SK-N-SH treated with all-trans-retinoic acid at 6 μM for 48 hours (cell line): ENCODE data around the gene SORCS2.

Experiments used
- ATAC-seq: fragments of 200-7000 bp; cut with Tn5 transposase; 3 replicates; pipeline ENCODE4 v1.9.1; 2020; ENCODE audit warnings: mild to moderate bottlenecking, moderate library complexity
- ARNTL ChIP-seq: fragments of 450-650 bp; formaldehyde crosslinking; IDR thresholded peaks from 2 replicates; pipeline ENCODE4 v1.5.0; 2020; ENCODE audit warnings: low read depth, mild to moderate bottlenecking, moderate library complexity, borderline replicate concordance
- BACH2 ChIP-seq: fragments of 250-450 bp; sonication (Bioruptor Pico); IDR thresholded peaks from 2 replicates; pipeline ENCODE4 v1.9.0; 2021; ENCODE audit warnings: mild to moderate bottlenecking, borderline replicate concordance
- CREB5 ChIP-seq: fragments of 250-450 bp; sonication (Bioruptor Pico); IDR thresholded peaks from 2 replicates; pipeline ENCODE4 v1.5.1; 2020; ENCODE audit warnings: low read depth, mild to moderate bottlenecking, moderate library complexity
- CSDC2 ChIP-seq: fragments of 250-450 bp; sonication (Bioruptor Pico); IDR thresholded peaks from 2 replicates; pipeline ENCODE4 v1.5.0; 2020; ENCODE audit warnings: mild to moderate bottlenecking, moderate library complexity
- CSRNP3 ChIP-seq: fragments of 250-450 bp; sonication (Bioruptor Pico); IDR thresholded peaks from 2 replicates; pipeline ENCODE4 v1.5.1; 2021; ENCODE audit warnings: mild to moderate bottlenecking, moderate library complexity
- GLIS3 ChIP-seq: fragments of 250-450 bp; sonication (Bioruptor Pico); IDR thresholded peaks from 2 replicates; pipeline ENCODE4 v1.5.0; 2020; ENCODE audit warnings: mild to moderate bottlenecking, moderate library complexity
- OSR1 ChIP-seq: fragments of 250-450 bp; sonication (Bioruptor Pico); IDR thresholded peaks from 2 replicates; pipeline ENCODE4 v1.8.0; 2022; ENCODE audit warnings: moderate library complexity, mild to moderate bottlenecking, inconsistent platforms
- PATZ1 ChIP-seq: fragments of 250-450 bp; sonication (Bioruptor Pico); IDR thresholded peaks from 2 replicates; pipeline ENCODE4 v1.8.0; 2020; ENCODE audit warnings: mild to moderate bottlenecking, moderate library complexity, borderline replicate concordance
- POU6F1 ChIP-seq: fragments of 250-450 bp; sonication (Bioruptor Pico); IDR thresholded peaks from 2 replicates; pipeline ENCODE4 v1.8.0; 2021; ENCODE audit warnings: low read depth, mild to moderate bottlenecking, moderate library complexity, borderline replicate concordance
- PPARA ChIP-seq: fragments of 250-450 bp; sonication (Bioruptor Pico); IDR thresholded peaks from 2 replicates; pipeline ENCODE4 v1.5.0; 2020; ENCODE audit warnings: mild to moderate bottlenecking, borderline replicate concordance
- RARB ChIP-seq: fragments of 250-450 bp; sonication (Bioruptor Pico); IDR thresholded peaks from 2 replicates; pipeline ENCODE4 v1.8.0; 2021; ENCODE audit warnings: mild to moderate bottlenecking, moderate library complexity
- SNAI2 ChIP-seq: fragments of 250-450 bp; sonication (Bioruptor Pico); IDR thresholded peaks from 2 replicates; pipeline ENCODE4 v1.5.0; 2020; ENCODE audit warnings: mild to moderate bottlenecking, moderate library complexity
- TCF4 ChIP-seq: fragments of 250-450 bp; sonication (Bioruptor Pico); IDR thresholded peaks from 2 replicates; pipeline ENCODE4 v1.8.0; 2021; ENCODE audit warnings: mild to moderate bottlenecking, moderate library complexity, borderline replicate concordance
- TSHZ2 ChIP-seq: fragments of 250-450 bp; sonication (Bioruptor Pico); IDR thresholded peaks from 2 replicates; pipeline ENCODE4 v1.5.0; 2020; ENCODE audit warnings: mild to moderate bottlenecking, moderate library complexity
- ZC3H10 ChIP-seq: fragments of 250-450 bp; sonication (Bioruptor Pico); IDR thresholded peaks from 2 replicates; pipeline ENCODE4 v1.5.1; 2021; ENCODE audit warnings: mild to moderate bottlenecking, moderate library complexity
- ZFP3 ChIP-seq: fragments of 250-450 bp; sonication (Bioruptor Pico); IDR thresholded peaks from 2 replicates; pipeline ENCODE4 v1.5.0; 2020; ENCODE audit warnings: mild to moderate bottlenecking, moderate library complexity
- ZFP30 ChIP-seq: fragments of 450-650 bp; formaldehyde crosslinking; IDR thresholded peaks from 2 replicates; pipeline ENCODE4 v1.5.0; 2022; ENCODE audit warnings: mild to moderate bottlenecking, moderate library complexity
- ZNF70 ChIP-seq: fragments of 450-650 bp; formaldehyde crosslinking; IDR thresholded peaks from 2 replicates; pipeline ENCODE4 v1.5.0; 2020; ENCODE audit warnings: mild to moderate bottlenecking, moderate library complexity

SORCS2 gene

GRCh38 chr4:7761312-7761711, 569.0 kb downstream of the SORCS2 start (continued):
- TF ChIP-seq POU6F1 (no peak), RARB (CRISPR knock-in tag) (no peak), SNAI2 (no peak), CREB5 (no peak)

GRCh38 chr4:7761720-7762119, 569.4 kb downstream of the SORCS2 start:
- peak; percentile 77 for ATAC-seq

GRCh38 chr4:7762376-7763030, 570.2 kb downstream of the SORCS2 start:
- TF ChIP-seq CSRNP3, result no peak
- no peak for TF ChIP-seq ZC3H10 (CRISPR knock-in tag)
- TF ChIP-seq ZFP3 (CRISPR knock-in tag), result no peak
- no peak for TF ChIP-seq POU6F1
- no peak for TF ChIP-seq GLIS3 (CRISPR knock-in tag)
- TF ChIP-seq RARB (CRISPR knock-in tag), result no peak
- no peak for TF ChIP-seq BACH2 (CRISPR knock-in tag)
- no peak for TF ChIP-seq PATZ1 (CRISPR knock-in tag)
- TF ChIP-seq ZNF70 (CRISPR knock-in tag), result no peak
- TF ChIP-seq SNAI2, result no peak
- ATAC-seq, result no peak

More at GRCh38 chr4:7761720-7762119, 569.4 kb downstream of the SORCS2 start:
- TF ChIP-seq TSHZ2 (CRISPR knock-in tag) (no peak), ZNF70 (CRISPR knock-in tag) (no peak), SNAI2 (no peak), ARNTL (CRISPR knock-in tag) (no peak), PATZ1 (CRISPR knock-in tag) (no peak), PPARA (CRISPR knock-in tag) (no peak), ZFP3 (CRISPR knock-in tag) (no peak), CSDC2 (no peak), BACH2 (CRISPR knock-in tag) (no peak), TCF4 (CRISPR knock-in tag) (no peak), ZFP30 (CRISPR knock-in tag) (no peak), OSR1 (CRISPR knock-in tag) (no peak)
